Upper lobe of left lung (tissue), 4 donors: ENCODE measurements around the gene SPRR3.

Experiments
- POLR2AphosphoS5 ChIP-seq, 2 donors: sonication (generic); formaldehyde crosslinking; IDR thresholded peaks; one replicate each; pipeline ENCODE4 v1.5.1; 2017; ENCODE audit warnings: antibody characterized with exemption in 2 of 2
- TF ChIP-seq, protein P1 (sequence below), 6 experiments: fragments of 450-650 bp in 4 of 6; fragments of 200-600 bp in 2 of 6; sonication (generic) in 2 of 6; IDR thresholded peaks; one replicate each; pipeline ENCODE4 v1.5.1; 2016 to 2019; ENCODE audit warnings: antibody characterized with exemption in 6 of 6

DNA sequence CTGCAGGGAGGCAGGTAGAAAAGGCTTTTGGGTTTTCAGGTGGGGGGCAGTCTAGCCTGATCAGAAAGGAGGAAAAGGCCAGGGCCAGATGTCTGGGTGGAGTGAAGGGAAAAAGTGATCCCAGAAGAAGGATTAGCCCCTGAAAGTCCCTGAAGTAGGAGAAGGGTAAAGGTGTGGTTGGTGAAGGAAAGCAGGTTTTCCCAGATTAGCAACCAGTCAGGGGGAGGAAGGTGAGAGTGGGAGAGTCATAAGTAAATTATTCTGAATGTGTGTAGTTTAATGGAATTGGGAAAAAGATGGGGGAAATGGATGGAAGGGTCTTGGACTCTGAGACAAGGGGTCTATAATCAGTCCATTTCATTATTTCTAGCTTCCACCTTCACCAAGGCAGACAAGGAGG is 18.3 kb upstream of the SPRR3 start:
- TF ChIP-seq, protein P1, sequence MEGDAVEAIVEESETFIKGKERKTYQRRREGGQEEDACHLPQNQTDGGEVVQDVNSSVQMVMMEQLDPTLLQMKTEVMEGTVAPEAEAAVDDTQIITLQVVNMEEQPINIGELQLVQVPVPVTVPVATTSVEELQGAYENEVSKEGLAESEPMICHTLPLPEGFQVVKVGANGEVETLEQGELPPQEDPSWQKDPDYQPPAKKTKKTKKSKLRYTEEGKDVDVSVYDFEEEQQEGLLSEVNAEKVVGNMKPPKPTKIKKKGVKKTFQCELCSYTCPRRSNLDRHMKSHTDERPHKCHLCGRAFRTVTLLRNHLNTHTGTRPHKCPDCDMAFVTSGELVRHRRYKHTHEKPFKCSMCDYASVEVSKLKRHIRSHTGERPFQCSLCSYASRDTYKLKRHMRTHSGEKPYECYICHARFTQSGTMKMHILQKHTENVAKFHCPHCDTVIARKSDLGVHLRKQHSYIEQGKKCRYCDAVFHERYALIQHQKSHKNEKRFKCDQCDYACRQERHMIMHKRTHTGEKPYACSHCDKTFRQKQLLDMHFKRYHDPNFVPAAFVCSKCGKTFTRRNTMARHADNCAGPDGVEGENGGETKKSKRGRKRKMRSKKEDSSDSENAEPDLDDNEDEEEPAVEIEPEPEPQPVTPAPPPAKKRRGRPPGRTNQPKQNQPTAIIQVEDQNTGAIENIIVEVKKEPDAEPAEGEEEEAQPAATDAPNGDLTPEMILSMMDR (IDR thresholded peaks at IDR 0.05): no peak
- TF ChIP-seq POLR2AphosphoS5 (IDR thresholded peaks at IDR 0.05): no peak
